Gastroesophageal sphincter (tissue), 3 donors: ENCODE data around the gene ZNF775.

Experiments
- EP300 ChIP-seq: sonication (generic); formaldehyde crosslinking; IDR thresholded peaks from one replicate; pipeline ENCODE4 v1.6.1; 2017; ENCODE audit warnings: antibody characterized with exemption, mild to moderate bottlenecking
- POLR2A ChIP-seq, 2 donors: fragments of 450-650 bp; IDR thresholded peaks; one replicate each; pipeline ENCODE4 v1.6.1; 2017; ENCODE audit warnings: antibody characterized with exemption in 2 of 2, mild to moderate bottlenecking in 2 of 2, moderate library complexity in 1 of 2
- POLR2AphosphoS5 ChIP-seq: sonication (generic); formaldehyde crosslinking; IDR thresholded peaks from one replicate; pipeline ENCODE4 v1.6.1; 2017; ENCODE audit warnings: antibody characterized with exemption
- TF ChIP-seq, protein P1 (sequence below), 4 experiments: fragments of 200-600 bp in 2 of 4; fragments of 450-650 bp in 2 of 4; sonication (generic) in 1 of 4; IDR thresholded peaks; one replicate each; pipeline ENCODE4 v1.5.1; 2017 to 2019; ENCODE audit warnings: antibody characterized with exemption in 4 of 4, mild to moderate bottlenecking in 2 of 4, moderate library complexity in 2 of 4

GRCh38 chr7:150357270-150357669 lies 21.9 kb upstream of the ZNF775 start:
- TF ChIP-seq POLR2AphosphoS5 (no peak), POLR2A (IDR thresholded peaks at IDR 0.05) (no peak), EP300 (no peak)
- TF ChIP-seq, protein P1, sequence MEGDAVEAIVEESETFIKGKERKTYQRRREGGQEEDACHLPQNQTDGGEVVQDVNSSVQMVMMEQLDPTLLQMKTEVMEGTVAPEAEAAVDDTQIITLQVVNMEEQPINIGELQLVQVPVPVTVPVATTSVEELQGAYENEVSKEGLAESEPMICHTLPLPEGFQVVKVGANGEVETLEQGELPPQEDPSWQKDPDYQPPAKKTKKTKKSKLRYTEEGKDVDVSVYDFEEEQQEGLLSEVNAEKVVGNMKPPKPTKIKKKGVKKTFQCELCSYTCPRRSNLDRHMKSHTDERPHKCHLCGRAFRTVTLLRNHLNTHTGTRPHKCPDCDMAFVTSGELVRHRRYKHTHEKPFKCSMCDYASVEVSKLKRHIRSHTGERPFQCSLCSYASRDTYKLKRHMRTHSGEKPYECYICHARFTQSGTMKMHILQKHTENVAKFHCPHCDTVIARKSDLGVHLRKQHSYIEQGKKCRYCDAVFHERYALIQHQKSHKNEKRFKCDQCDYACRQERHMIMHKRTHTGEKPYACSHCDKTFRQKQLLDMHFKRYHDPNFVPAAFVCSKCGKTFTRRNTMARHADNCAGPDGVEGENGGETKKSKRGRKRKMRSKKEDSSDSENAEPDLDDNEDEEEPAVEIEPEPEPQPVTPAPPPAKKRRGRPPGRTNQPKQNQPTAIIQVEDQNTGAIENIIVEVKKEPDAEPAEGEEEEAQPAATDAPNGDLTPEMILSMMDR (IDR thresholded peaks at IDR 0.05) = no peak
